ENCODE data around the gene OR10D3. TPM values are rescaled to one million over a fixed set of nuclear protein-coding genes. Genes with fewer than 3 reads are reported as not detected.
A peak's percentile ranks its signal among the peaks of the same experiment; 100 is the strongest.

The OR10D3 gene
- total and polyA plus RNA-seq, 2 of the 8 experiments (the other 6 are each of a cell fraction or from before 2014, with no cell fraction given), result not detected

GRCh38 chr11:124194293-124195188 lies 11.4 kb downstream of the OR10D3 start:
- H2BK12ac ChIP-seq (ENCODE audit: low read depth, low read length), result no peak overlapping the region
- H3K79me1 ChIP-seq (ENCODE audit: low read depth, low read length), result no peaks in the 10 kb centered on the region
- no peaks in the 10 kb centered on the region for H4K20me1 ChIP-seq (replicated peaks in 1 of 2; ENCODE audit: control insufficient read depth in 1 of 2, insufficient read depth in 2 of 2, low read length in 2 of 2)
- H3K4me2 ChIP-seq (ENCODE audit: insufficient read depth in 1 of 2, low read depth in 2 of 2, low read length in 2 of 2), result no peak overlapping the region
- no peaks in the 10 kb centered on the region for H3K36me3 ChIP-seq (ENCODE audit: control insufficient read depth in 2 of 4, insufficient read depth in 4 of 4, low read length in 3 of 4)
- 79 to 100% methylated on average over 1 to 6 of the region's 6 CpGs for WGBS, 2 experiments (ENCODE audit: extremely low coverage in 1 of 2, insufficient coverage in 1 of 2, insufficient read length in 1 of 2, insufficient replicate concordance in 2 of 2, low coverage in 1 of 2, low lambda C conversion rate in 2 of 2, missing lambda C conversion rate in 1 of 2)
- H3K79me2 ChIP-seq (ENCODE audit: control insufficient read depth in 1 of 2, insufficient read depth in 2 of 2, low read length in 2 of 2), result no peaks in the 10 kb centered on the region
- H4K91ac ChIP-seq (replicated peaks; ENCODE audit: insufficient read length, low read length), result no peak overlapping the region
- H3K9me3 ChIP-seq (ENCODE audit: insufficient read depth in 2 of 2, low read depth in 1 of 2, low read length in 1 of 2), result no peaks in the 10 kb centered on the region
- no peak for DNase-seq (ENCODE audit: low read depth in 1 of 2, low spot score in 2 of 2)
- peak overlapping the region; percentile 16; the same call in 1 of the 2 replicates for H2AFZ ChIP-seq (ENCODE audit: low read length)
- no peak overlapping the region for H2AK5ac ChIP-seq (ENCODE audit: low read depth, low read length)
- H3K14ac ChIP-seq (ENCODE audit: insufficient read length), result no peak overlapping the region
- H4K8ac ChIP-seq (ENCODE audit: extremely low read depth, insufficient read depth, low read length), result no peak overlapping the region
- peaks cover 1 to 15% (median 11%) of the 10 kb centered on the region in 4 experiments; a peak in 5 of 7 replicates for H3K27me3 ChIP-seq (replicated peaks in 1 of 4; ENCODE audit: control insufficient read depth in 3 of 4, extremely low read depth in 1 of 4, insufficient read depth in 3 of 4, low read length in 3 of 4)
- H3K23ac ChIP-seq (ENCODE audit: insufficient read length), result no peak overlapping the region
- POLR2A ChIA-PET (ENCODE audit: partially characterized antibody), result no interaction called here
- peaks cover 0 to 3% (median 0%) of the 10 kb centered on the region in 4 experiments; a peak in 1 of 7 replicates for H3K4me1 ChIP-seq (replicated peaks in 1 of 4; ENCODE audit: control insufficient read depth in 3 of 4, insufficient read depth in 4 of 4, low read length in 3 of 4)
- CTCF ChIA-PET (ENCODE audit: partially characterized antibody), result interaction anchor here (0.6 to 3.9 kb wide), 31 partner anchors 10 to 487 kb away, joined by 3 to 39 read pairs (median 4); no protein-coding TSS in a partner anchor
- no peak overlapping the region for H2BK120ac ChIP-seq (replicated peaks; ENCODE audit: low read depth, low read length)
- H4K5ac ChIP-seq (ENCODE audit: insufficient read length, low read depth, low read length), result no peak overlapping the region
- no peak for FAIRE-seq
- no peak overlapping the region for H3K4me3 ChIP-seq (ENCODE audit: extremely low read depth in 1 of 4, insufficient read depth in 2 of 4, low read depth in 3 of 4, low read length in 4 of 4)
- H2BK15ac ChIP-seq (ENCODE audit: low read length), result no peak overlapping the region
- H2BK5ac ChIP-seq (ENCODE audit: low read depth, low read length), result no peak overlapping the region
- no peak overlapping the region for H3K56ac ChIP-seq (replicated peaks; ENCODE audit: insufficient read length, low read depth, low read length)
- H3K4ac ChIP-seq (replicated peaks; ENCODE audit: insufficient read length, low read depth, low read length), result no peak overlapping the region
- no peak overlapping the region for H3K9ac ChIP-seq (replicated peaks in 1 of 4; ENCODE audit: extremely low read depth in 1 of 4, low read depth in 3 of 4, low read length in 3 of 4)
- H3K18ac ChIP-seq (ENCODE audit: extremely low read depth, low read length), result no peak overlapping the region
- no peak overlapping the region for H2BK20ac ChIP-seq (ENCODE audit: low read length)
- H3K23me2 ChIP-seq (ENCODE audit: low read depth, low read length), result no peaks in the 10 kb centered on the region
- H3K27ac ChIP-seq (ENCODE audit: low read depth, low read length), result no peak overlapping the region
- no peak for TF ChIP-seq GABPA (IDR thresholded peaks at IDR 0.05; ENCODE audit: borderline replicate concordance, insufficient read depth, low read length)
- TF ChIP-seq SP4 (IDR thresholded peaks at IDR 0.05; ENCODE audit: low read length), result no peak
- TF ChIP-seq BRCA1 (IDR thresholded peaks at IDR 0.05; ENCODE audit: low read depth, low read length), result no peak
- no peak for TF ChIP-seq TBP (IDR thresholded peaks at IDR 0.05; ENCODE audit: low read depth, low read length)
- no peak for TF ChIP-seq CBX5 (IDR thresholded peaks at IDR 0.05; ENCODE audit: low read depth, low read length)
- no peak for TF ChIP-seq RXRA (IDR thresholded peaks at IDR 0.05; ENCODE audit: insufficient read depth, low read depth, low read length)
- TF ChIP-seq SAP30 (IDR thresholded peaks at IDR 0.05; ENCODE audit: insufficient read depth, insufficient replicate concordance, low read length), result no peak
- no peak for TF ChIP-seq EGR1 (IDR thresholded peaks at IDR 0.05; ENCODE audit: borderline replicate concordance, low read depth, low read length)
